H7 (cell line): ENCODE data around the gene SEMA6C. TPM values are rescaled to one million over a fixed set of nuclear protein-coding genes. Genes with fewer than 3 reads are reported as not detected.

Experiments used
- DNase-seq: peaks from one replicate; pipeline ENCODE4 v3.0.0; 2012
- H3K27me3 ChIP-seq: 2 replicates; pipeline ENCODE4 v1.6.0; 2011; ENCODE audit warnings: mild to moderate bottlenecking, low read length; ENCODE audit not compliant: control insufficient read depth, insufficient read depth
- H3K36me3 ChIP-seq: replicated peaks from 2 replicates; pipeline ENCODE4 v1.5.1; 2011; ENCODE audit warnings: low read length; ENCODE audit not compliant: control insufficient read depth, insufficient read depth
- H3K4me3 ChIP-seq: 2 replicates; pipeline ENCODE4 v1.5.1; 2011; ENCODE audit warnings: low read depth, mild to moderate bottlenecking, control low read depth, low read length, moderate library complexity; ENCODE audit not compliant: insufficient read depth
- total RNA-seq: library from RNA; depleted of rRNA; stranded (reverse); fragments of >200 nt; shearing (Covaris generic); gene quantifications from 2 replicates; pipeline ENCODE4 v1.2.3, GENCODE V29; 2014

SEMA6C gene
- total RNA-seq, 1 experiment from 2014 or later = 6.1 TPM

GRCh38 chr1:151144474-151145303, 1.7 kb downstream of the SEMA6C start:
- H3K36me3 ChIP-seq = no peaks in the 10 kb centered on the region; the same call in 1 of the 2 replicates
- peak overlapping the region; percentile 80 for H3K4me3 ChIP-seq
- no peak for DNase-seq
- peaks cover 34% of the 10 kb centered on the region for H3K27me3 ChIP-seq

- no peak overlapping the region for H3K4me3 ChIP-seq
- H3K36me3 ChIP-seq = no peaks in the 10 kb centered on the region; the same call in 1 of the 2 replicates
- DNase-seq = peak; percentile 58
- H3K27me3 ChIP-seq = peaks cover 34% of the 10 kb centered on the region
Observed at GRCh38 chr1:151143986-151144385, 2.4 kb downstream of the SEMA6C start.

GRCh38 chr1:151143057-151143435, 3.4 kb downstream of the SEMA6C start:
- peak; percentile 58 for DNase-seq
- H3K36me3 ChIP-seq = no peaks in the 10 kb centered on the region; the same call in 1 of the 2 replicates
- peaks cover 30% of the 10 kb centered on the region for H3K27me3 ChIP-seq
- no peak overlapping the region for H3K4me3 ChIP-seq

GRCh38 chr1:151142411-151143056, 3.9 kb downstream of the SEMA6C start:
- Histone ChIP-seq H3K27me3 (peaks cover 28% of the 10 kb centered on the region), H3K36me3 (no peaks in the 10 kb centered on the region; the same call in 1 of the 2 replicates), H3K4me3 (no peak overlapping the region)
- peak; percentile 59 for DNase-seq

GRCh38 chr1:151137789-151138188, 8.6 kb downstream of the SEMA6C start:
- H3K27me3 ChIP-seq = peaks cover 24% of the 10 kb centered on the region

GRCh38 chr1:151135433-151136385, 10.7 kb downstream of the SEMA6C start:
- no peak overlapping the region for H3K4me3 ChIP-seq
- H3K27me3 ChIP-seq = peaks cover 37% of the 10 kb centered on the region
- peak; percentile 60 for DNase-seq
- H3K36me3 ChIP-seq = peaks cover 4% of the 10 kb centered on the region

More at GRCh38 chr1:151137789-151138188, 8.6 kb downstream of the SEMA6C start:
- Histone ChIP-seq H3K36me3 (peaks cover 4% of the 10 kb centered on the region), H3K4me3 (no peak overlapping the region)
- DNase-seq = peak; percentile 13

- H3K27me3 ChIP-seq = peaks cover 40% of the 10 kb centered on the region
- no peak overlapping the region for H3K4me3 ChIP-seq
- H3K36me3 ChIP-seq = peaks cover 4% of the 10 kb centered on the region
- peak; percentile 14 for DNase-seq
Observed at GRCh38 chr1:151134991-151135390, 11.4 kb downstream of the SEMA6C start.

- H3K27me3 ChIP-seq = peaks cover 40% of the 10 kb centered on the region
Observed at GRCh38 chr1:151134396-151134795, 12.0 kb downstream of the SEMA6C start.

GRCh38 chr1:151133018-151133806, 13.2 kb downstream of the SEMA6C start:
- Histone ChIP-seq H3K4me3 (peak overlapping the region; percentile 51), H3K27me3 (peaks cover 40% of the 10 kb centered on the region), H3K36me3 (peaks cover 4% of the 10 kb centered on the region)
- DNase-seq = peak; percentile 87

More at GRCh38 chr1:151134396-151134795, 12.0 kb downstream of the SEMA6C start:
- no peak for DNase-seq
- Histone ChIP-seq H3K4me3 (no peak overlapping the region), H3K36me3 (peaks cover 4% of the 10 kb centered on the region)

GRCh38 chr1:151132335-151133017, 14.0 kb downstream of the SEMA6C start:
- peak; percentile 83 for DNase-seq
- peaks cover 40% of the 10 kb centered on the region for H3K27me3 ChIP-seq
- peaks cover 4% of the 10 kb centered on the region for H3K36me3 ChIP-seq
- H3K4me3 ChIP-seq = peak overlapping the region; percentile 51

GRCh38 chr1:151131701-151132334, 14.6 kb downstream of the SEMA6C start:
- Histone ChIP-seq H3K27me3 (peaks cover 40% of the 10 kb centered on the region), H3K36me3 (peaks cover 2% of the 10 kb centered on the region), H3K4me3 (peak overlapping the region; percentile 51)
- peak; percentile 84 for DNase-seq

- Histone ChIP-seq H3K36me3 (peaks cover 1% of the 10 kb centered on the region), H3K4me3 (peak overlapping the region; percentile 51), H3K27me3 (peaks cover 40% of the 10 kb centered on the region)
- peak; percentile 98 for DNase-seq
Observed at GRCh38 chr1:151130987-151131586, 15.3 kb downstream of the SEMA6C start.
